CD4-positive, alpha-beta T cell treated with Interleukin-2 at 100 ng/mL for 4 hours (primary cell): ENCODE results near the gene PI4K2A.
"Not testable (repeated sequence)": the region's sequence is repeated elsewhere in the genome, so short reads cannot be mapped to it uniquely, and the experiment has no call there.

Source experiments
- DNase-seq: peaks from one replicate; pipeline ENCODE4 v3.0.0-alpha.2; 2020; ENCODE audit warnings: low spot score

PI4K2A gene

GRCh38 chr10:97632949-97633884 lies 7.3 kb upstream of the PI4K2A start, which contains the start of gene MORN4:
Gene MORN4, minus strand, starts transcription at chr10:97633500. Its CDS starts 13,847 bp downstream, at chr10:97619653.
- DNase-seq: peak; percentile 95

- peak; percentile 27 for DNase-seq
These were observed 6.5 kb upstream of the PI4K2A start for GRCh38 chr10:97633921-97634320.

GRCh38 chr10:97635577-97635976 lies 4.9 kb upstream of the PI4K2A start:
- DNase-seq: no peak

DNA sequence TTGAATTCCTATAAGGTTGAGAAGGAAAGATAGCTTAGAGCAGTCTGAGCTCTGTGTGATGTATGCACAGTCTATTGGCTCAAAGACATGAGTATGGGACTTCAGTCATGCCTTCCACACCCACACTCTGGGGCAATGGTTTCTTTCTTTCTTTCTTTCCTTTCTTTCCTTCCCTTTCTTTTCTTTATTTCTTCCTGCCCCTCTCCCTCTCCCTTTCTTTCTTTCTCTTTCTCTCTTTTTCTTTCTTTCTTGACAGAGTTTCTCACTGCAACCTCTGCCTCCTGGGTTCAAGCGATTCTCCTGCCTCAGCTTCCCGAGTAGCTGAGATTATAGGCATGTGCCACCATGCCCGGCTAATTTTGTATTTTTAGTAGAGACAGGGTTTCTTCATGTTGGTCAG lies 1.4 kb upstream of the PI4K2A start:
- DNase-seq: not testable (repeated sequence)

DNA sequence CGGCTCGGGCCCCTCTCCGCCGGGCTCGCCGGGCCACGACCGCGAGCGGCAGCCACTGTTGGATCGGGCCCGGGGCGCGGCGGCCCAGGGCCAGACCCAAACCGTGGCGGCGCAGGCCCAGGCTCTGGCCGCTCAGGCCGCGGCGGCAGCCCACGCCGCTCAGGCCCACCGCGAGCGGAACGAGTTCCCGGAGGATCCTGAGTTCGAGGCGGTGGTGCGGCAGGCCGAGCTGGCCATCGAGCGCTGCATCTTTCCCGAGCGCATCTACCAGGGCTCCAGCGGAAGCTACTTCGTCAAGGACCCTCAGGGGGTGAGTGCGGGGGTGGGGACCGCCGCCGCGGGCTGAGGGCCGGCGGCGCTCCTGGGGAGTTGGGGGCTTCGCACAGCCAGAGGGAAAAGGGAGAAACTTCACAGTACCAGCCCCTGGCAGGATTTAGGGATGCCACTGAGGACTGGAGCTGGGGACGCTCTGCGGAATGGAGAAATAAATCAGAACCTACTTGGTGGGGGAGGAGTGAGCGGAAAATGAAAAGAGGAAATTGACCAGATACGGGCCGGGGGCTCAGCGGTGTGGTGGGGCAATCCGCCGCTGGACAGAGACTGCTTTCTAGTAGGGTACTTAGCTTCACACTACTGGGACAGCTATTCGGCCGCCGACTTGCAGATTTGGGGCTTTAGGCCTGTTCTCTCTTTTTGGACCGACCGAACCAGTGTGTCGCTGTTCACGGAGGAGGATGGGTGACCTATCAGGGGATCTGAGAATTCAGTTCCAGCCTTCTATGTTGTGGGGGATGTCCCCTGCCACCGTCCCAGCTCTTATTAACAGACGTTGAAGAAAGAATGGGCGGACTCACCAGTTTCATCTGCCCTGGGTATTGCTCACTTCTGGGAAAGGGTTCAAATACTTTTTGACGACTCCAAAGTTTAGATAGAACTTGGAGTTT lies 669 bp downstream of the PI4K2A start:
- no peak for DNase-seq

DNA sequence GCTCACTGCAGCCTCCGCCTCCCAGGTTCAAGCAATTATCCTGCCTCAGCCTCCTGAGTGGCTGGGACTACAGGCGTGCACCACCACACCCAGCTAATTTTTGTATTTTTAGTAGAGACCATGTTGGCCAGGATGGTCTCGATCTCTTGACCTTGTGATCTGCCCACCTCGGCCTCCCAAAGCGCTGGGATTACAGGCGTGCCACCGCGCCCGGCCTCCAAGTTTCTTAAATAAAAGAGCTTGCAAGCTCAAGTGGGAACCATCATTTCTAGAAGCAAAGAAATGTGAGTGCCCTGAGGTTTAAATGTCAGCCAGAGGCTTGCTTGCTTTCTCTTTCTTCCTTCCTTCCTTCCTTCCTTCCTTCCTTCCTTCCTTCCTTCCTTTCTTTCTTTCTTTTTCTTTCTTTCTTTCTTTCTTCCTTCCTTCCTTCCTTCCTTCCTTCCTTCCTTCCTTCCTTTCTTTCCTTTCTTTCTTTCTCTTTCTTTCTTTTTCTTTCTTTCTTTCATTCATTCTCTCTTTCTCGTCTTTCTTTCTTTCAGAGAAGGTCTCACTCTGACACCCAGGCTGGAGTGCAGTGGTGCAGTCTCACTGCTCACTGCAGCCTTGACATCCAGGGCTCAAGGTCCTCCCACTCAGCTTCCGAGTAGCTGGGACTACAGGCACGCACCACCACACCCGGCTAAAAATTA lies 2.1 kb downstream of the PI4K2A start:
- not testable (repeated sequence) for DNase-seq

GRCh38 chr10:97643441-97643985 lies 3.0 kb downstream of the PI4K2A start:
- no peak for DNase-seq

GRCh38 chr10:97644936-97645335 lies 4.5 kb downstream of the PI4K2A start:
- no peak for DNase-seq

DNA sequence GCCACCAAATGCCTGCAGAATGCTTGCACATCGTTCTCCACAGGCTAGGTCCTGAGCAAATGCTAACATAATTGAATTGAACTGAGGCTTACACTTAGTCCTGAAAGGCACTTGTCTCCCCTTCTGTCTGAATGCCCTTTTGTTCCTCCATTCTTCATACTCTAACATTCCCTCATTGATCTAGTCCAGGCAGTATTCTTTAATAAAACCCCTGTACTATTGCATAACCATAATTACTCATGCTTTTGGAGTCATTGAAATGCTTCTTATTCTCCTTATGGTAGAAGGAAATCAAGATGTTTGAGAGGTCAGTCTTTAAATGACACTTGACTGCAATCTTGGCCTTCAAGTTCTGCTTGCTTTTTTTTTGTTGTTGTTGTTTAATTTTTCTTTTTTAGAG lies 7.1 kb downstream of the PI4K2A start:
- no peak for DNase-seq

- peak; percentile 69 for DNase-seq
These were observed 8.3 kb downstream of the PI4K2A start for GRCh38 chr10:97648562-97649404.

GRCh38 chr10:97649405-97649750 lies 8.9 kb downstream of the PI4K2A start:
- DNase-seq: not testable (repeated sequence)

GRCh38 chr10:97650726-97651125 lies 10.3 kb downstream of the PI4K2A start:
- no peak for DNase-seq

DNA sequence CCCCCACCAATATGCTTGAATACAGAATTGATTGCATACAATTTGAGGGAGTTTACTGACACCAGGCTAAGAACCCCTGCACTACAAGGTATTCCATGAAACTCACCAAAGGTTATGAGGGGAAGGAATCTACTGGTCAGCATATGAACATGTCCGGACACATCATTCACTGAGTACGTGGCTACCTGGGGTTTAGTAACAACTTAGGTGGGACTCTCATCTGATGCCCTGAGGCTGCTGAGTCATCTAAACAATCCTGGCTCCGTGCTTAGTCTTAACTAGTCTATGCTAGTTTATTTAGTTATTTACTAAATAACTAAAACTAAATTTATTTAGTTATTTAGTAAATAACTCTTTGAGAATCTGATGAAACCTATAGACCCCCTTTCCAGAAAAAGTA lies 11.3 kb downstream of the PI4K2A start:
- no peak for DNase-seq

DNA sequence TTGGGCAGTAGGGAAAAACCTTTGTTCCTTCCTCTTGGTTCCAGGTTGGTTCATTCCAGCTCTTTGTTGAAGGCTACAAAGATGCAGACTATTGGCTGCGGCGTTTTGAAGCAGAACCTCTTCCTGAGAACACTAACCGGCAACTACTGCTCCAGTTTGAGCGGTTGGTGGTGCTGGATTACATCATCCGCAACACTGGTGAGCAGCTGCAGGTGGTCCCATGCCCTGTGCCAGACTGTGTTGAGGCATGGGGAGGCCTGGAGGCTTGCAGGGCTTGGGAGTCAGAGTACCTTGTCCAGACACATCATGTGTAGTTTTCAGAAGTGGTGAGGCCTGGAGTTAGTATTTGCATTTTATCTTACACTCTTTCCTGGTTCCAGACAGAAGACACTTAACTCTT lies 16.3 kb downstream of the PI4K2A start:
- DNase-seq: no peak

DNA sequence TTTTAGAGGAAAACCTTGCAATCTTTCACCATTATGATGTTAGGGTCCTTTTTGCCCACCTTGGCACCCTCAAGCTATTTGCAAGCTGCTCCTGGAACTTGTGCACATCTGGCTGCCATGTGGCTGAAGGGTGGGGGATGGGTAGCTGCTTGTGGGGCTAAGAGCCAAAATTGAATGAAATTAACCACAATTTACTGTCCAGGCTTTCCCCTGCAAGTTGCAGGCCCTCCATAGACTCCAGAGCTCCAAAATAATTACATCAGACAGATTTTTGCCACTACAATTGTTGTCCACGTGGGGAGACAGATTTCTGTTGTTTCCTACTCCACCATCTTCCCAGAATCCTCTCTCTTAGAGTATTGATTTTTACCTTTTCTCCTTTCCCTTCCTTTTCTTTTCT lies 19.1 kb downstream of the PI4K2A start:
- DNase-seq: no peak

DNA sequence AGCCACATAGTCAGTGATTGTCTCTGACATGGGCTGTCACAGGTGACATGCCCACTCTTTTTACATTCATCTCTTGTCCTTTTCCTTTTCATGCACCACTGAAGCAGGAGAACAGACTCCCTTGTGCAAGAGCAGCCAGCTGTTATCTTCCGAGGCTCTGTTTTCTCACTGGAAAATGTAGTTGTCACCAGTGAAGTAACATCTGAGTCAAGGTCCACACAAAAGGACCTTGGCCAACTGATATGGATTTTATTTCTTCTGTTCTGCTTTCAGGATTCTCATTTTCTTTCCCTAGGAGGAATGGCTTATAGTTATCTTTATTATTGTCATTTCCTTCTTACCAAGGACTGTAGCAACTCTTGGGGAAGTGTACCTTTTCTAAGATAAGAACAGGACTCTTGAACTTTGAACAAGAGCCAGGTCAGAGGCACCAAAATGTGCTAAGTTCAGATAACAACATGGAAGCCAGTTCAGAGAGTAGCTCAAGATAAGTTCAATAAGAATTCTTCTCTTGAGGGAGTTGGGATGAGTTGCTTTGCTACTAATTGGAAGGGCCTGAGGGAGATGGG lies 23.9 kb downstream of the PI4K2A start:
- DNase-seq: no peak

DNA sequence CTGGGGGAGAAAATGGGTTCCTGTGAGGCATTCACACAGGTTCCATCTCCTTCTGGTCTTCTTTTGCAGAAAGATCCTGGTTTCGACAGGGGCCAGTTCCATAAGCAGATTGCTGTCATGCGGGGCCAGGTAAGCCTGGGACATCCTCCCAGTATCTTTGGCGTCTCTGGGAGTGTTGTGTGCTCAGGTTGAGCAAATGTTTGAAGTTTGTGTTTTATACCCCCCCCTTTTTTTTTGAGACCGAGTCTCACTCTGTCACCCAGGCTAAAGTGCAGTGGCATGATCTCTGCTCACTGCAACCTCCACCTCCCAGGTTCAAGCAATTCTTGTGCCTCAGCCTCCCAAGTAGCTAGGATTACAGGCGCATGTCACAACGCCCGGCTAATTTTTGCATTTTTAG lies 26.5 kb downstream of the PI4K2A start:
- DNase-seq: no peak

DNA sequence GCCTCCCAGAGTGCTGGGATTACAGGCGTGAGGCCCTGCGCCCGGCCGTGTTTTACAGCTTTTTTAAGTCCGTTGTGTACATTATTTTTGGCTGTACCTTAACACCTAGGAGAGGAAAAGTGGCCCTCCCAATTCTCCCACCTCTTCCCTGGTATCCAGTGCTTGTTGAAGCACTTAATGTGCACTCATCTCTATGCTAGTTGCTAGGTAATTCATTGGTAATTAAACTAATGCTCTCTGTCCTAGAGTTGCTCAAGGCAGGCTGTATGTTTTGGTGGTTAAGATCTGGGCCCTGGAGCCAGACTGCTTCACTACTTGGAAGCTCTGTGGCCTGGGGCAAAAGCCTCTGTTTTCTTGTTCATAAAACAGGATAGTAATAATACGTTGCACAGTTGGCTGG lies 27.0 kb downstream of the PI4K2A start:
- no peak for DNase-seq

DNA sequence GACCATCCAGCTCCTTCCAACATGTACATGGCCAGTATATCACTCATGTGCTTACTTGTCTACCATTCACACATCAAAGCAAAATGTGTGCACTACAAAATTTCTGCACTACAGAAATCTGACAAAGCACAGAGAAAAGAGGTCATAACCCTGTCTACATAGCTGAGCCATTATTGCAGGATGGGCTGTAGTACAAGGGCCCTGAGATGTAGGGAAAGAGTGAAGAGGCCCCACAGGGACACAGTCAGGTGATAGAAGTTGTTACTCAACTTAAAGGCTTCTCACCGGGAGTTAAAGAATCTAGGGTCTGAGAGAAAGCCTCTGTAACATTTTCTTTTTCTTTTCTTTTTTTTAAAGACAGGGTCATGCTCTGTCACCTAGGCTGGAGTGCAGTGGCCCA lies 29.1 kb downstream of the PI4K2A start:
- no peak for DNase-seq

DNA sequence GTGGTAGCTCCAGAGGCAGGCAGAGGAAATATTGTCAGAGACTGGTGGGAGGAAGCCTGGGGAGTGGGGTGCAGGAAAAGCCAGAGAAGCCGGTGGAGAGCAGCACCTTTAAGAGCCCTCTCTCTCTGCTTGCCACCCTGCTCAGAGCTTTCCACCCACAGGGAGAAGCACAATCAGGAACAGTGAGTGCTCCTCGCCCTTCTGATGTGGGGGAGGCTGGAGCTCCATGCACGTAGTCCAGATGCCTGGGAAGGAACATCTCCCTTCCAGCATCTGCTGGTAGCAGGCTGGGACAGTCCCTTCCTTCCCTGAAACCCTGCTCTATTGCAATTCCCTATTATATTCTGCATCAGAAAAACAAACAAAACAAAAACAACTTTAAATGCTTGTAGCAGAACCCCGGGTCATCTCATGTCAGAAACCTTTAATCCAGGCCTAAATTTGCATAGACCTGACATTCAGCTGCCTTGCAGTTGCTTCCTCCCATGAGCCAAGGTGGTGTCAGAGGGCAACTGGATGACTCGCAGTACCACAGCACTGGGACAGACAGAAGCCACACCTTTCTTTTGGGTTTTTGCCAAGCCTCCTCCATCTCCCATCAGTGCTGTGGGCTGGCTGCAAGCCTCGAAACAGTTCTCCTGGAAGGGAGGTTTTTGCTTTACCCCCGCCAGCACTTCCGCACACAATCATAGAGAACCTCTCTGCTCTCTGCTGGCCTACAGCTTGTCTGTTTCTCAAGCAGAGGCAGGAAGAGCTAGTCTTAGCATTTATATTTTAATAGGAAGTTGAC lies 33.5 kb downstream of the PI4K2A start:
- DNase-seq: no peak
